HCT116 (cell line): ENCODE data around the gene LCAT. TPM values are rescaled to one million over a fixed set of nuclear protein-coding genes. Genes with fewer than 3 reads are reported as not detected.

Experiments
- ATAC-seq: fragments of 200-7000 bp; cut with Tn5 transposase; 2 replicates; pipeline ENCODE4 v1.9.1; 2020; ENCODE audit warnings: mild to moderate bottlenecking, moderate library complexity
- BruUV-seq: library from RNA; stranded (reverse); fragments of 400-500 nt; replicated peaks from 2 replicates; lab custom pipeline; 2021; lab: Mats Ljungman, UMichigan
- CTCF ChIA-PET: fragments of 300-600 bp; sonication (Branson Sonifier 250); formaldehyde crosslinking; loops from one replicate; lab custom pipeline; 2021; ENCODE audit warnings: antibody characterized with exemption; lab: Charles Lee
- POLR2A ChIA-PET: fragments of 300-600, 350-600 bp; sonication (Branson Sonifier 250); formaldehyde crosslinking; loops from one replicate; lab custom pipeline; 2021; ENCODE audit warnings: antibody characterized with exemption; lab: Charles Lee
- RAD21 ChIA-PET, 2 experiments: fragments of 300-600 bp; sonication (Branson Sonifier 250); formaldehyde crosslinking; loops; one replicate each; lab custom pipeline; 2023; ENCODE audit warnings: low total read pairs in 2 of 2; ENCODE audit not compliant: uncharacterized antibody in 2 of 2, unreplicated experiment in 2 of 2, low non-redundant PET in 1 of 2; lab: Charles Lee
- DNase-seq: peaks from one replicate; pipeline ENCODE4 v3.0.0-alpha.2; 2010; ENCODE audit warnings: low read depth, low spot score
- H2AFZ ChIP-seq: fragments of 200-600 bp; shearing (Covaris generic), sonication (generic); 2 replicates; pipeline ENCODE4 v1.6.1; 2017; ENCODE audit warnings: low read depth, mixed run types, mixed read lengths, antibody characterized with exemption, low read length; ENCODE audit not compliant: poor library complexity, severe bottlenecking
- H3K27ac ChIP-seq: 2 replicates; pipeline ENCODE4 v1.5.1; 2012; ENCODE audit warnings: low read depth, low read length
- H3K27me3 ChIP-seq: fragments of 200-600 bp; sonication (generic); 2 replicates; pipeline ENCODE4 v1.6.1; 2016; ENCODE audit warnings: mixed run types, low read length, mixed read lengths; ENCODE audit not compliant: insufficient read depth
- H3K36me3 ChIP-seq, 2 experiments: fragments of 200-500 bp in 1 of 2; fragments of 200-600 bp in 1 of 2; sonication (Bioruptor generic) in 1 of 2; sonication (generic) in 1 of 2; 2 replicates each; pipeline versions ENCODE4 v1.5.1 to v1.6.1; 2014 to 2016; ENCODE audit warnings: low read length in 2 of 2, inconsistent platforms in 1 of 2, mixed read lengths in 1 of 2, mixed run types in 1 of 2; ENCODE audit not compliant: insufficient read depth in 2 of 2, control insufficient read depth in 1 of 2
- H3K4me1 ChIP-seq, 2 experiments: fragments of 200-600 bp in 1 of 2; sonication (generic) in 1 of 2; 2 replicates each; pipeline versions ENCODE4 v1.5.1 to v1.6.1; 2012 to 2017; ENCODE audit warnings: low read length in 2 of 2, inconsistent platforms in 1 of 2, mild to moderate bottlenecking in 1 of 2, mixed read lengths in 1 of 2, mixed run types in 1 of 2, moderate library complexity in 1 of 2; ENCODE audit not compliant: insufficient read depth in 2 of 2, control insufficient read depth in 1 of 2
- H3K4me2 ChIP-seq: fragments of 200-600 bp; sonication (generic); 2 replicates; pipeline ENCODE4 v1.6.1; 2017; ENCODE audit warnings: mixed run types, low read length, mixed read lengths
- H3K4me3 ChIP-seq, 2 experiments: fragments of 200-600 bp in 1 of 2; sonication (generic) in 1 of 2; replicated peaks in 1 of 2; 2 replicates each; pipeline ENCODE4 v1.5.1; 2011 to 2016; ENCODE audit warnings: low read length in 2 of 2, control low read depth in 1 of 2, low read depth in 1 of 2, mild to moderate bottlenecking in 1 of 2, mixed read lengths in 1 of 2, mixed run types in 1 of 2
- H3K79me2 ChIP-seq: fragments of 200-600 bp; sonication (generic); 2 replicates; pipeline ENCODE4 v1.6.1; 2017; ENCODE audit warnings: mild to moderate bottlenecking, mixed run types, low read length, moderate library complexity, mixed read lengths; ENCODE audit not compliant: insufficient read depth
- H3K9ac ChIP-seq: fragments of 200-600 bp; sonication (generic); 2 replicates; pipeline ENCODE4 v1.6.1; 2016; ENCODE audit warnings: low read length, mixed read lengths
- H3K9me2 ChIP-seq: fragments of 200-600 bp; sonication (generic), shearing (Covaris generic); 2 replicates; pipeline ENCODE4 v1.6.1; 2017; ENCODE audit warnings: mixed run types, mild to moderate bottlenecking, moderate library complexity; ENCODE audit not compliant: insufficient read depth
- H3K9me3 ChIP-seq, 2 experiments: fragments of 200-500 bp in 1 of 2; fragments of 200-600 bp in 1 of 2; sonication (Bioruptor generic) in 1 of 2; sonication (generic) in 1 of 2; 2 replicates each; pipeline ENCODE4 v1.6.1; 2014 to 2017; ENCODE audit warnings: low read length in 2 of 2, mixed read lengths in 2 of 2, inconsistent platforms in 1 of 2, low read depth in 1 of 2, mild to moderate bottlenecking in 1 of 2, mixed run types in 1 of 2, moderate library complexity in 1 of 2; ENCODE audit not compliant: control insufficient read depth in 1 of 2, insufficient read depth in 1 of 2
- H4K20me1 ChIP-seq: fragments of 200-600 bp; sonication (generic), shearing (Covaris generic); 2 replicates; pipeline ENCODE4 v1.6.1; 2017; ENCODE audit warnings: mixed run types, mild to moderate bottlenecking, moderate library complexity; ENCODE audit not compliant: insufficient read depth
- CEBPB ChIP-seq: IDR thresholded peaks from 2 replicates; pipeline ENCODE4 v1.6.1; 2012; ENCODE audit warnings: low read depth
- CTCF ChIP-seq, 3 experiments: fragments of 200-600 bp in 1 of 3; sonication (generic) in 1 of 3; IDR thresholded peaks in 2 of 3; conservative IDR thresholded peaks in 1 of 3; 2 replicates each; pipeline ENCODE4 v1.5.1; 2012 to 2017; ENCODE audit warnings: low read depth in 2 of 3, low read length in 2 of 3, antibody characterized with exemption in 1 of 3, borderline replicate concordance in 1 of 3, control low read depth in 1 of 3, mild to moderate bottlenecking in 1 of 3, mixed read lengths in 1 of 3, mixed run types in 1 of 3, moderate library complexity in 1 of 3; ENCODE audit not compliant: insufficient read depth in 1 of 3
- EZH2phosphoT487 ChIP-seq: fragments of 200-600 bp; IDR thresholded peaks from 2 replicates; pipeline ENCODE4 v1.6.1; 2018; ENCODE audit warnings: antibody characterized with exemption, borderline replicate concordance
- JUND ChIP-seq: IDR thresholded peaks from 2 replicates; pipeline ENCODE4 v1.6.1; 2012
- MAX ChIP-seq: IDR thresholded peaks from 2 replicates; pipeline ENCODE4 v1.6.1; 2012
- SIN3A ChIP-seq: IDR thresholded peaks from 2 replicates; pipeline ENCODE4 v1.6.1; 2012; ENCODE audit warnings: low read depth
- SP1 ChIP-seq: IDR thresholded peaks from 2 replicates; pipeline ENCODE4 v1.6.1; 2012; ENCODE audit warnings: low read depth
- SRF ChIP-seq: IDR thresholded peaks from 2 replicates; pipeline ENCODE4 v1.6.1; 2012; ENCODE audit warnings: low read depth
- ZBTB33 ChIP-seq: IDR thresholded peaks from 2 replicates; pipeline ENCODE4 v1.6.1; 2011; ENCODE audit warnings: mild to moderate bottlenecking, low read length, moderate library complexity; ENCODE audit not compliant: insufficient replicate concordance; ENCODE audit errors: extremely low read depth
- ZFX ChIP-seq: fragments of 450-650 bp; IDR thresholded peaks from 2 replicates; pipeline ENCODE4 v1.6.1; 2017
- ZNF274 ChIP-seq: fragments of 200-500 bp; sonication (Bioruptor generic); IDR thresholded peaks from 2 replicates; pipeline ENCODE4 v1.6.1; 2014; ENCODE audit warnings: mild to moderate bottlenecking, low read depth, low read length, inconsistent platforms
- intact Hi-C: fragments of 100-400 bp; cut with micrococcal nuclease; formaldehyde crosslinking; loops from 2 replicates; pipeline ENCODE4 v1.10.0; 2022
- total RNA-seq: library from RNA; stranded (reverse); gene quantifications from one replicate; pipeline ENCODE4 v1.2.1, GENCODE V29; 2021; ENCODE audit not compliant: unreplicated experiment

LCAT gene
- total RNA-seq, 1 experiment from 2014 or later = 17.6 TPM

GRCh38 chr16:67957622-67958021, 13.7 kb upstream of the LCAT start:
- ChIA-PET RAD21 (no interaction called here), POLR2A (no interaction called here), CTCF (no interaction called here)
- no peaks in the 10 kb centered on the region for H3K79me2 ChIP-seq
- no peak overlapping the region for H3K27ac ChIP-seq
- TF ChIP-seq MAX (no peak), SRF (no peak), CTCF (IDR thresholded peaks at IDR 0.05 in 2 of 3, conservative IDR thresholded peaks at IDR 0.05 in 1 of 3; ENCODE audit: borderline replicate concordance in 1 of 3, insufficient read depth in 1 of 3, low read depth in 2 of 3, low read length in 2 of 3) (no peak), CEBPB (no peak), ZNF274 (no peak)
- no TSS peak for BruUV-seq
- intact Hi-C loops = no loop called here
- no peaks in the 10 kb centered on the region for H3K27me3 ChIP-seq
- H4K20me1 ChIP-seq = no peaks in the 10 kb centered on the region
- no peak for DNase-seq
- no peaks in the 10 kb centered on the region; a peak in 1 of 4 replicates for H3K4me1 ChIP-seq
- H2AFZ ChIP-seq = no peak overlapping the region
- no peak overlapping the region for H3K4me2 ChIP-seq
- H3K4me3 ChIP-seq = no peak overlapping the region
- no peak for ATAC-seq
- H3K36me3 ChIP-seq = peaks cover 9 to 10% of the 10 kb centered on the region in 2 experiments; a peak in 3 of 4 replicates
- no peak overlapping the region for H3K9ac ChIP-seq
- H3K9me2 ChIP-seq = no peaks in the 10 kb centered on the region
- H3K9me3 ChIP-seq = no peaks in the 10 kb centered on the region

- Histone ChIP-seq H3K4me3 (no peak overlapping the region), H3K36me3 (peaks cover 7 to 8% of the 10 kb centered on the region in 2 experiments; a peak in 3 of 4 replicates), H3K9me3 (no peaks in the 10 kb centered on the region), H3K4me1 (no peaks in the 10 kb centered on the region; a peak in 1 of 4 replicates), H3K27me3 (no peaks in the 10 kb centered on the region), H3K9ac (no peak overlapping the region), H2AFZ (no peak overlapping the region), H3K4me2 (no peak overlapping the region), H3K9me2 (no peaks in the 10 kb centered on the region), H4K20me1 (no peaks in the 10 kb centered on the region), H3K79me2 (no peaks in the 10 kb centered on the region), H3K27ac (no peak overlapping the region)
- ChIA-PET CTCF (no interaction called here), RAD21 (no interaction called here), POLR2A (no interaction called here)
- ATAC-seq (no peak), DNase-seq (no peak)
- BruUV-seq = no TSS peak
- intact Hi-C loops = no loop called here
- TF ChIP-seq SIN3A (no peak), EZH2phosphoT487 (no peak), ZFX (no peak), ZNF274 (no peak), JUND (no peak), SP1 (no peak), ZBTB33 (no peak), CTCF (IDR thresholded peaks at IDR 0.05 in 2 of 3, conservative IDR thresholded peaks at IDR 0.05 in 1 of 3; ENCODE audit: borderline replicate concordance in 1 of 3, insufficient read depth in 1 of 3, low read depth in 2 of 3, low read length in 2 of 3) (no peak), SRF (no peak)
Observed at GRCh38 chr16:67954421-67955196, 10.7 kb upstream of the LCAT start.
